Gastroesophageal sphincter (tissue), 4 donors: ENCODE results near the gene FBF1. TPM values are rescaled to one million over a fixed set of nuclear protein-coding genes. Genes with fewer than 3 reads are reported as not detected.
"Not testable (repeated sequence)": the region's sequence is repeated elsewhere in the genome, so short reads cannot be mapped to it uniquely, and the experiment has no call there.

Experiments
- ATAC-seq: fragments of 150-250 bp; one replicate; pipeline ENCODE4 v1.9.1; 2016; ENCODE audit warnings: mild to moderate bottlenecking, moderate library complexity
- H3K27ac ChIP-seq, 4 donors: fragments of 200-600 bp; sonication (generic) in 3 of 4; 1 replicate in 3 of 4; 2 replicates in 1 of 4; pipeline ENCODE4 v1.5.1; 2016 to 2019
- H3K27me3 ChIP-seq: fragments of 200-600 bp; sonication (generic); one replicate; pipeline ENCODE4 v1.5.1; 2019
- H3K36me3 ChIP-seq, 2 donors: fragments of 200-600 bp; sonication (generic); one replicate each; pipeline ENCODE4 v1.5.1; 2019; ENCODE audit warnings: control low read depth in 1 of 2
- H3K4me1 ChIP-seq, 3 donors: fragments of 200-600 bp; sonication (generic); 1 replicate in 2 of 3; 2 replicates in 1 of 3; pipeline ENCODE4 v1.5.1; 2016 to 2019; ENCODE audit warnings: control low read depth in 2 of 3
- H3K4me3 ChIP-seq, 2 donors: fragments of 200-600 bp; sonication (generic); one replicate each; pipeline ENCODE4 v1.5.1; 2019; ENCODE audit warnings: mild to moderate bottlenecking in 1 of 2, moderate library complexity in 1 of 2
- H3K9me3 ChIP-seq, 3 donors: fragments of 200-600 bp; sonication (generic); one replicate each; pipeline ENCODE4 v1.5.1; 2017 to 2019; ENCODE audit warnings: control low read depth in 2 of 3
- EP300 ChIP-seq: sonication (generic); formaldehyde crosslinking; IDR thresholded peaks from one replicate; pipeline ENCODE4 v1.6.1; 2017; ENCODE audit warnings: antibody characterized with exemption, mild to moderate bottlenecking
- POLR2A ChIP-seq, 2 donors: fragments of 450-650 bp; IDR thresholded peaks; one replicate each; pipeline ENCODE4 v1.6.1; 2017; ENCODE audit warnings: antibody characterized with exemption in 2 of 2, mild to moderate bottlenecking in 2 of 2, moderate library complexity in 1 of 2
- POLR2AphosphoS5 ChIP-seq: sonication (generic); formaldehyde crosslinking; IDR thresholded peaks from one replicate; pipeline ENCODE4 v1.6.1; 2017; ENCODE audit warnings: antibody characterized with exemption
- WGBS, 2 donors: methylation state at CpG; one replicate each; pipeline ENCODE4 v1.1.5; 2018; ENCODE audit warnings: low coverage in 1 of 2; 5-methylcytosine and 5-hydroxymethylcytosine counted together
- total RNA-seq, 4 donors: library from RNA; depleted of rRNA; stranded (reverse); fragments of >200 nt; gene quantifications; one replicate each; pipeline ENCODE4 v1.1.0, GENCODE V29; 2016
- TF ChIP-seq, protein P1 (sequence below), 4 experiments: fragments of 200-600 bp in 2 of 4; fragments of 450-650 bp in 2 of 4; sonication (generic) in 1 of 4; IDR thresholded peaks; one replicate each; pipeline ENCODE4 v1.5.1; 2017 to 2019; ENCODE audit warnings: antibody characterized with exemption in 4 of 4, mild to moderate bottlenecking in 2 of 4, moderate library complexity in 2 of 4

FBF1 gene
- total RNA-seq, 4 donors from 2014 or later: 4.6 to 20.2 (median 7.7) TPM

GRCh38 chr17:75891605-75892555 is 49.0 kb downstream of the FBF1 start:
- ATAC-seq: no peak
- TF ChIP-seq POLR2A (IDR thresholded peaks at IDR 0.05): no peak
- TF ChIP-seq EP300: no peak
- TF ChIP-seq POLR2AphosphoS5: no peak
- TF ChIP-seq, protein P1, sequence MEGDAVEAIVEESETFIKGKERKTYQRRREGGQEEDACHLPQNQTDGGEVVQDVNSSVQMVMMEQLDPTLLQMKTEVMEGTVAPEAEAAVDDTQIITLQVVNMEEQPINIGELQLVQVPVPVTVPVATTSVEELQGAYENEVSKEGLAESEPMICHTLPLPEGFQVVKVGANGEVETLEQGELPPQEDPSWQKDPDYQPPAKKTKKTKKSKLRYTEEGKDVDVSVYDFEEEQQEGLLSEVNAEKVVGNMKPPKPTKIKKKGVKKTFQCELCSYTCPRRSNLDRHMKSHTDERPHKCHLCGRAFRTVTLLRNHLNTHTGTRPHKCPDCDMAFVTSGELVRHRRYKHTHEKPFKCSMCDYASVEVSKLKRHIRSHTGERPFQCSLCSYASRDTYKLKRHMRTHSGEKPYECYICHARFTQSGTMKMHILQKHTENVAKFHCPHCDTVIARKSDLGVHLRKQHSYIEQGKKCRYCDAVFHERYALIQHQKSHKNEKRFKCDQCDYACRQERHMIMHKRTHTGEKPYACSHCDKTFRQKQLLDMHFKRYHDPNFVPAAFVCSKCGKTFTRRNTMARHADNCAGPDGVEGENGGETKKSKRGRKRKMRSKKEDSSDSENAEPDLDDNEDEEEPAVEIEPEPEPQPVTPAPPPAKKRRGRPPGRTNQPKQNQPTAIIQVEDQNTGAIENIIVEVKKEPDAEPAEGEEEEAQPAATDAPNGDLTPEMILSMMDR (IDR thresholded peaks at IDR 0.05): no peak
- peaks cover 0 to 55% of the 10 kb centered on the region in 2 donors for H3K36me3 ChIP-seq
- no peaks in the 10 kb centered on the region for H3K9me3 ChIP-seq
- no peak overlapping the region for H3K4me3 ChIP-seq
- 80% methylated on average over 2 of the region's 32 CpGs; no CpG with 5 or more reads in 1 of the 2 donors for WGBS, 2 donors
- H3K4me1 ChIP-seq: peaks cover 0 to 48% (median 18%) of the 10 kb centered on the region in 3 donors
- H3K27me3 ChIP-seq: no peaks in the 10 kb centered on the region
- peak overlapping the region in 1 of 4 donors; percentile 96 for H3K27ac ChIP-seq

GRCh38 chr17:75891022-75891604 is 49.7 kb downstream of the FBF1 start:
- H3K9me3 ChIP-seq: no peaks in the 10 kb centered on the region
- 93% methylated on average over 11 of the region's 31 CpGs; no CpG with 5 or more reads in 1 of the 2 donors for WGBS, 2 donors
- H3K4me3 ChIP-seq: no peak overlapping the region
- ATAC-seq: no peak
- TF ChIP-seq, protein P1 (IDR thresholded peaks at IDR 0.05): no peak
- no peak for TF ChIP-seq EP300
- TF ChIP-seq POLR2AphosphoS5: no peak
- TF ChIP-seq POLR2A (IDR thresholded peaks at IDR 0.05): no peak
- no peak overlapping the region for H3K27ac ChIP-seq
- H3K36me3 ChIP-seq: peaks cover 0 to 55% of the 10 kb centered on the region in 2 donors
- H3K27me3 ChIP-seq: no peaks in the 10 kb centered on the region
- peaks cover 0 to 48% (median 18%) of the 10 kb centered on the region in 3 donors for H3K4me1 ChIP-seq

GRCh38 chr17:75889454-75889853 is 51.4 kb downstream of the FBF1 start:
- TF ChIP-seq, protein P1 (IDR thresholded peaks at IDR 0.05): no peak
- TF ChIP-seq EP300: no peak
- no peak for TF ChIP-seq POLR2AphosphoS5
- no peak for TF ChIP-seq POLR2A (IDR thresholded peaks at IDR 0.05)
- H3K36me3 ChIP-seq: peaks cover 0 to 55% of the 10 kb centered on the region in 2 donors
- H3K9me3 ChIP-seq: no peaks in the 10 kb centered on the region
- no peaks in the 10 kb centered on the region for H3K27me3 ChIP-seq
- peaks cover 0 to 31% (median 4%) of the 10 kb centered on the region in 3 donors for H3K4me1 ChIP-seq
- no peak overlapping the region for H3K27ac ChIP-seq
- no peak overlapping the region for H3K4me3 ChIP-seq
- ATAC-seq: no peak
- 100% methylated on average over 1 of the region's 6 CpGs; no CpG with 5 or more reads in 1 of the 2 donors for WGBS, 2 donors

- H3K27me3 ChIP-seq: no peaks in the 10 kb centered on the region
- H3K36me3 ChIP-seq: peaks cover 0 to 55% of the 10 kb centered on the region in 2 donors
- WGBS, 2 donors: 86 to 93% methylated on average over 2 to 4 of the region's 6 CpGs
- TF ChIP-seq, protein P1 (IDR thresholded peaks at IDR 0.05): no peak
- TF ChIP-seq POLR2A (IDR thresholded peaks at IDR 0.05): no peak
- no peak for TF ChIP-seq EP300
- no peak for TF ChIP-seq POLR2AphosphoS5
- no peaks in the 10 kb centered on the region for H3K9me3 ChIP-seq
- no peak for ATAC-seq
- peaks cover 0 to 22% (median 1%) of the 10 kb centered on the region in 3 donors for H3K4me1 ChIP-seq
- H3K4me3 ChIP-seq: no peak overlapping the region
- no peak overlapping the region for H3K27ac ChIP-seq
Measured at GRCh38 chr17:75888484-75888883, 52.4 kb downstream of the FBF1 start.

DNA sequence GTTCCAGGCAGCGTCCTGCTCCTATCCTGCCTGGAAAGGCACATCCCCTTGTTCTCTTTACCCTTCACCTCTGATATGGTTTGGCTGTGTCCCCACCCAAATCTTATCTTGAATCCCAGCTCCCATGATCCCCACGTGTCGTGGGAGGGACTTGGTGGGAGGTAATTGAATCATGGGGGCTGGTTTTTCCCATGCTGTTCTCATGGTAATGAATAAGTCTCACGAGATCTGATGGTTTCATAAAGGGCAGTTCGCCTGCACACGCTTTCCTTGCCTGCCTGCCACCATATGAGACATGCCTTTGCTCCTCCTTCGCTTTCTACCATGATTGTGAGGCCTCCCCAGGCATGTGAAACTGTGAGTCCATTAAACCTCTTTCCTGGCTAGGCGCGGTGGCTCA is 55.0 kb downstream of the FBF1 start:
- H3K27me3 ChIP-seq, ATAC-seq, H3K27ac ChIP-seq, H3K9me3 ChIP-seq, H3K4me3 ChIP-seq, H3K4me1 ChIP-seq: not testable (repeated sequence)
- peaks cover 0 to 36% of the 10 kb centered on the region in 2 donors for H3K36me3 ChIP-seq
- WGBS, 2 donors: 20 to 94% methylated on average over 1 to 6 of the region's 9 CpGs
